Ectodermal cell (in vitro differentiated cells): ENCODE results near the gene EDIL3.
"Not testable (repeated sequence)": the region's sequence is repeated elsewhere in the genome, so short reads cannot be mapped to it uniquely, and the experiment has no call there.

Experiments used
- H3K27ac ChIP-seq: 2 replicates; pipeline ENCODE4 v1.7.0; 2013; ENCODE audit warnings: mild to moderate bottlenecking, low read depth, low read length; ENCODE audit not compliant: insufficient read depth, poor library complexity, severe bottlenecking
- H3K27me3 ChIP-seq: 2 replicates; pipeline ENCODE4 v1.7.0; 2013; ENCODE audit warnings: mild to moderate bottlenecking, low read length; ENCODE audit not compliant: insufficient read depth, control insufficient read depth, poor library complexity, severe bottlenecking
- H3K36me3 ChIP-seq: one replicate; pipeline ENCODE4 v1.7.0; 2013; ENCODE audit warnings: low read length; ENCODE audit not compliant: control insufficient read depth, insufficient read depth
- H3K4me1 ChIP-seq: one replicate; pipeline ENCODE4 v1.7.0; 2013; ENCODE audit warnings: low read length; ENCODE audit not compliant: control insufficient read depth, insufficient read depth
- H3K4me3 ChIP-seq: 2 replicates; pipeline ENCODE4 v1.7.0; 2013; ENCODE audit warnings: low read depth, low read length, control low read depth; ENCODE audit not compliant: insufficient read depth
- H3K9me3 ChIP-seq: 2 replicates; pipeline ENCODE4 v1.7.0; 2013; ENCODE audit warnings: mild to moderate bottlenecking, low read length, moderate library complexity; ENCODE audit not compliant: control insufficient read depth
- WGBS, 2 experiments: methylation state at CpG; one replicate each; pipeline ENCODE4 v1.1.7; 2013; ENCODE audit warnings: missing lambda C conversion rate in 2 of 2; 5-methylcytosine and 5-hydroxymethylcytosine counted together

Gene EDIL3

GRCh38 chr5:84213212-84213611, 171.5 kb downstream of the EDIL3 start:
- Histone ChIP-seq H3K27me3 (no peaks in the 10 kb centered on the region), H3K9me3 (no peaks in the 10 kb centered on the region), H3K4me3 (no peak overlapping the region), H3K27ac (no peak overlapping the region), H3K36me3 (no peaks in the 10 kb centered on the region), H3K4me1 (no peaks in the 10 kb centered on the region)
- 100% methylated on average over 1 of the region's 1 CpG; no CpG with 5 or more reads in 1 of the 2 experiments for WGBS, 2 experiments

GRCh38 chr5:84204772-84205171, 179.9 kb downstream of the EDIL3 start:
- H3K27me3 ChIP-seq: no peaks in the 10 kb centered on the region
- 82 to 86% methylated on average over 5 of the region's 6 CpGs for WGBS, 2 experiments

GRCh38 chr5:84202136-84202535, 182.5 kb downstream of the EDIL3 start:
- no peaks in the 10 kb centered on the region for H3K4me1 ChIP-seq
- 88 to 93% methylated on average over 1 of the region's 1 CpG for WGBS, 2 experiments
- no peaks in the 10 kb centered on the region for H3K36me3 ChIP-seq
- no peak overlapping the region for H3K4me3 ChIP-seq
- H3K9me3 ChIP-seq: no peaks in the 10 kb centered on the region
- H3K27ac ChIP-seq: no peak overlapping the region
- H3K27me3 ChIP-seq: no peaks in the 10 kb centered on the region

More at GRCh38 chr5:84204772-84205171, 179.9 kb downstream of the EDIL3 start:
- Histone ChIP-seq H3K4me3 (no peak overlapping the region), H3K9me3 (no peaks in the 10 kb centered on the region), H3K27ac (no peak overlapping the region), H3K36me3 (no peaks in the 10 kb centered on the region), H3K4me1 (no peaks in the 10 kb centered on the region)

GRCh38 chr5:84197538-84197937, 187.1 kb downstream of the EDIL3 start:
- WGBS, 2 experiments: 85 to 86% methylated on average over 2 of the region's 2 CpGs

GRCh38 chr5:84191281-84191680, 193.4 kb downstream of the EDIL3 start:
- Histone ChIP-seq H3K27me3 (no peaks in the 10 kb centered on the region), H3K27ac (no peak overlapping the region), H3K36me3 (no peaks in the 10 kb centered on the region), H3K4me1 (no peaks in the 10 kb centered on the region), H3K9me3 (no peaks in the 10 kb centered on the region), H3K4me3 (no peak overlapping the region)
- 85 to 92% methylated on average over 2 of the region's 2 CpGs for WGBS, 2 experiments

More at GRCh38 chr5:84197538-84197937, 187.1 kb downstream of the EDIL3 start:
- no peak overlapping the region for H3K27ac ChIP-seq
- no peak overlapping the region for H3K4me3 ChIP-seq
- H3K27me3 ChIP-seq: no peaks in the 10 kb centered on the region
- no peaks in the 10 kb centered on the region for H3K36me3 ChIP-seq
- H3K4me1 ChIP-seq: no peaks in the 10 kb centered on the region
- H3K9me3 ChIP-seq: no peaks in the 10 kb centered on the region

- Histone ChIP-seq H3K27ac (no peak overlapping the region), H3K4me3 (no peak overlapping the region), H3K4me1 (no peaks in the 10 kb centered on the region), H3K27me3 (no peaks in the 10 kb centered on the region), H3K9me3 (no peaks in the 10 kb centered on the region), H3K36me3 (no peaks in the 10 kb centered on the region)
- 100% methylated on average over 1 of the region's 1 CpG; no CpG with 5 or more reads in 1 of the 2 experiments for WGBS, 2 experiments
These were observed 199.8 kb downstream of the EDIL3 start for GRCh38 chr5:84184857-84185256.

GRCh38 chr5:84181093-84181492, 203.6 kb downstream of the EDIL3 start:
- 87 to 93% methylated on average over 3 of the region's 3 CpGs for whole genome bisulfite sequencing, 2 experiments
- no peak overlapping the region for H3K27ac ChIP-seq

GRCh38 chr5:84168841-84169240, 215.8 kb downstream of the EDIL3 start:
- WGBS, 2 experiments: 88 to 91% methylated on average over 2 of the region's 2 CpGs

More at GRCh38 chr5:84181093-84181492, 203.6 kb downstream of the EDIL3 start:
- Histone ChIP-seq H3K36me3 (no peaks in the 10 kb centered on the region), H3K4me3 (no peak overlapping the region), H3K9me3 (no peaks in the 10 kb centered on the region), H3K4me1 (no peaks in the 10 kb centered on the region), H3K27me3 (no peaks in the 10 kb centered on the region)

GRCh38 chr5:84163671-84164070, 221.0 kb downstream of the EDIL3 start:
- no peak overlapping the region for H3K27ac ChIP-seq
- no peaks in the 10 kb centered on the region for H3K9me3 ChIP-seq
- no peak overlapping the region for H3K4me3 ChIP-seq
- no peaks in the 10 kb centered on the region for H3K4me1 ChIP-seq
- no peaks in the 10 kb centered on the region for H3K27me3 ChIP-seq
- H3K36me3 ChIP-seq: no peaks in the 10 kb centered on the region
- no CpG with 5 or more reads among the region's 1 CpG for WGBS, 2 experiments

More at GRCh38 chr5:84168841-84169240, 215.8 kb downstream of the EDIL3 start:
- Histone ChIP-seq H3K9me3 (no peaks in the 10 kb centered on the region), H3K36me3 (no peaks in the 10 kb centered on the region), H3K27ac (no peak overlapping the region), H3K4me3 (no peak overlapping the region), H3K27me3 (no peaks in the 10 kb centered on the region), H3K4me1 (no peaks in the 10 kb centered on the region)

GRCh38 chr5:84162695-84163094, 222.0 kb downstream of the EDIL3 start:
- no peak overlapping the region for H3K27ac ChIP-seq
- H3K36me3 ChIP-seq: no peaks in the 10 kb centered on the region
- WGBS, 2 experiments: 86 to 91% methylated on average over 1 of the region's 1 CpG

GRCh38 chr5:84160650-84161049, 224.0 kb downstream of the EDIL3 start:
- H3K27me3 ChIP-seq, H3K27ac ChIP-seq, H3K36me3 ChIP-seq, H3K4me3 ChIP-seq, H3K4me1 ChIP-seq, H3K9me3 ChIP-seq: not testable (repeated sequence)

More at GRCh38 chr5:84162695-84163094, 222.0 kb downstream of the EDIL3 start:
- H3K4me3 ChIP-seq: no peak overlapping the region
- no peaks in the 10 kb centered on the region for H3K27me3 ChIP-seq
- no peaks in the 10 kb centered on the region for H3K9me3 ChIP-seq
- H3K4me1 ChIP-seq: no peaks in the 10 kb centered on the region
